Testis (tissue), 2 donors: ENCODE data around the gene SEMA5A.

ENCODE experiments used
- CTCF ChIP-seq, 3 experiments: fragments of 450-650 bp in 2 of 3; fragments of 200-600 bp in 1 of 3; sonication (generic) in 1 of 3; IDR thresholded peaks; one replicate each; pipeline ENCODE4 v1.5.1; 2016 to 2019; ENCODE audit warnings: antibody characterized with exemption in 3 of 3, mild to moderate bottlenecking in 2 of 3, moderate library complexity in 1 of 3
- POLR2A ChIP-seq: fragments of 450-650 bp; IDR thresholded peaks from one replicate; pipeline ENCODE4 v1.6.1; 2017; ENCODE audit warnings: antibody characterized with exemption, mild to moderate bottlenecking, moderate library complexity

GRCh38 chr5:9382522-9382921, 163.4 kb downstream of the SEMA5A start:
- no peak for TF ChIP-seq CTCF (IDR thresholded peaks at IDR 0.05)
- no peak for TF ChIP-seq POLR2A
